Thyroid gland (tissue), 4 donors: ENCODE data around the gene BCL7B.
"Not testable (repeated sequence)": the region's sequence is repeated elsewhere in the genome, so short reads cannot be mapped to it uniquely, and the experiment has no call there.

ENCODE experiments used
- POLR2A ChIP-seq, 2 donors: fragments of 450-650 bp; IDR thresholded peaks; one replicate each; pipeline ENCODE4 v1.6.1; 2017; ENCODE audit warnings: antibody characterized with exemption in 2 of 2, mild to moderate bottlenecking in 2 of 2, moderate library complexity in 1 of 2
- TF ChIP-seq, protein P1 (sequence below), 6 experiments: fragments of 200-600 bp in 3 of 6; fragments of 450-650 bp in 3 of 6; sonication (generic) in 3 of 6; IDR thresholded peaks; one replicate each; pipeline ENCODE4 v1.5.1; 2016 to 2019; ENCODE audit warnings: antibody characterized with exemption in 6 of 6, mild to moderate bottlenecking in 2 of 6, inconsistent platforms in 1 of 6, moderate library complexity in 1 of 6

DNA sequence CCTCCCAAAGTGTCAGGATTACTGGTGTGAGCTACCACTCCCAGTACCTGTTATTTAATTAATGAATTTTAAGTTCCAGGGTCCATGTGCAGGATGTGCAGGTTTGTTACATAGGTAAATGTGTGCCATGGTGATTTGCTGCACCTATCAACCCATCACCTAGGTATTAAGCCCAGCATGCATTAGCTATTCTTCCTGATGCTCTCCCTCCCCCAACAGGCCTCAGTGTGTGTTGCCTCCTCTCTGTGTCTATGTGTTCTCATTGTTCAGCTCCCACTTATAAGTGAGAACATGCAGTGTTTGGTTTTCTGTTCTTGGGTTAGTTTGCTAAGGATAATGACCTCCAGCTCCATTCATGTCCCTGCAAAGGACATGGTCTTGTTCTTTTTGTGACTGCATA lies 8.9 kb upstream of the BCL7B start:
- TF ChIP-seq, protein P1, sequence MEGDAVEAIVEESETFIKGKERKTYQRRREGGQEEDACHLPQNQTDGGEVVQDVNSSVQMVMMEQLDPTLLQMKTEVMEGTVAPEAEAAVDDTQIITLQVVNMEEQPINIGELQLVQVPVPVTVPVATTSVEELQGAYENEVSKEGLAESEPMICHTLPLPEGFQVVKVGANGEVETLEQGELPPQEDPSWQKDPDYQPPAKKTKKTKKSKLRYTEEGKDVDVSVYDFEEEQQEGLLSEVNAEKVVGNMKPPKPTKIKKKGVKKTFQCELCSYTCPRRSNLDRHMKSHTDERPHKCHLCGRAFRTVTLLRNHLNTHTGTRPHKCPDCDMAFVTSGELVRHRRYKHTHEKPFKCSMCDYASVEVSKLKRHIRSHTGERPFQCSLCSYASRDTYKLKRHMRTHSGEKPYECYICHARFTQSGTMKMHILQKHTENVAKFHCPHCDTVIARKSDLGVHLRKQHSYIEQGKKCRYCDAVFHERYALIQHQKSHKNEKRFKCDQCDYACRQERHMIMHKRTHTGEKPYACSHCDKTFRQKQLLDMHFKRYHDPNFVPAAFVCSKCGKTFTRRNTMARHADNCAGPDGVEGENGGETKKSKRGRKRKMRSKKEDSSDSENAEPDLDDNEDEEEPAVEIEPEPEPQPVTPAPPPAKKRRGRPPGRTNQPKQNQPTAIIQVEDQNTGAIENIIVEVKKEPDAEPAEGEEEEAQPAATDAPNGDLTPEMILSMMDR (IDR thresholded peaks at IDR 0.05): not testable (repeated sequence)
- TF ChIP-seq POLR2A (IDR thresholded peaks at IDR 0.05): not testable (repeated sequence)
